Urinary bladder (tissue), 4 donors: ENCODE results near the gene ACSS2. TPM values are rescaled to one million over a fixed set of nuclear protein-coding genes. Genes with fewer than 3 reads are reported as not detected.
A peak's percentile ranks its signal among the peaks of the same experiment; 100 is the strongest.

ENCODE experiments used
- DNase-seq: peaks from one replicate; pipeline ENCODE4 v3.0.0-alpha.2; 2015; ENCODE audit errors: extremely low spot score
- H3K27ac ChIP-seq: one replicate; pipeline ENCODE4 v1.5.1; 2013; ENCODE audit warnings: low read depth, mild to moderate bottlenecking, moderate library complexity
- H3K36me3 ChIP-seq: one replicate; pipeline ENCODE4 v1.6.1; 2013; ENCODE audit warnings: mild to moderate bottlenecking, moderate library complexity; ENCODE audit not compliant: insufficient read depth
- H3K4me1 ChIP-seq: one replicate; pipeline ENCODE4 v1.6.1; 2013; ENCODE audit warnings: mild to moderate bottlenecking, moderate library complexity; ENCODE audit not compliant: insufficient read depth
- H3K4me3 ChIP-seq: one replicate; pipeline ENCODE4 v1.5.1; 2013; ENCODE audit warnings: low read depth, low read length
- WGBS: extraction: QIAGEN DNeasy Blood & Tissue Kit; methylation state at CpG from one replicate; pipeline ENCODE4 v1.1.7; 2013; 5-methylcytosine and 5-hydroxymethylcytosine counted together
- polyA plus RNA-seq: library from polyadenylated mRNA; stranded (reverse); fragments of 200-250 nt; gene quantifications from one replicate; pipeline ENCODE4 v1.2.3, GENCODE V29; 2013
- total RNA-seq: library from RNA; depleted of rRNA; stranded (reverse); fragments of >200 nt; gene quantifications from one replicate; pipeline ENCODE4 v1.2.3, GENCODE V29; 2014
- donor health status: healthy with polysubstance abuse.
- donor health status: healthy.

ACSS2 gene
- total and polyA plus RNA-seq, 2 donors, result 21.7 to 29.5 TPM

- no peaks in the 10 kb centered on the region for H3K4me1 ChIP-seq
- no peak for DNase-seq
- H3K27ac ChIP-seq, result no peak overlapping the region
- 88% methylated on average over 7 of the region's 7 CpGs for WGBS
- no peak overlapping the region for H3K4me3 ChIP-seq
- peaks cover 2% of the 10 kb centered on the region for H3K36me3 ChIP-seq
Observed at GRCh38 chr20:34953960-34954359, 77.5 kb downstream of the ACSS2 start.

GRCh38 chr20:34954904-34955230, 78.5 kb downstream of the ACSS2 start:
- Histone ChIP-seq H3K27ac (no peak overlapping the region), H3K4me3 (peak overlapping the region; percentile 55), H3K36me3 (peaks cover 2% of the 10 kb centered on the region), H3K4me1 (no peaks in the 10 kb centered on the region)
- no peak for DNase-seq
- WGBS, result 9% methylated on average over 13 of the region's 13 CpGs

GRCh38 chr20:34955231-34956040, 79.0 kb downstream of the ACSS2 start, which contains the start of the genes GSS and MYH7B:
Gene GSS, minus strand, starts transcription at chr20:34955806. Its CDS starts 3,954 bp downstream, at chr20:34951852.
Gene MYH7B, plus strand, starts transcription at chr20:34955868. Its CDS starts 22,138 bp downstream, at chr20:34978006.
- no peaks in the 10 kb centered on the region for H3K4me1 ChIP-seq
- H3K36me3 ChIP-seq, result no peaks in the 10 kb centered on the region
- DNase-seq, result peak; percentile 89
- under 1% methylated on average over 62 of the region's 62 CpGs for WGBS
- H3K27ac ChIP-seq, result peak within 1 kb of the TSS; percentile 72
- peak within 1 kb of the TSS; percentile 55 for H3K4me3 ChIP-seq

GRCh38 chr20:34956041-34956458, 79.6 kb downstream of the ACSS2 start:
- Histone ChIP-seq H3K27ac (peak overlapping the region; percentile 72), H3K4me1 (no peaks in the 10 kb centered on the region), H3K4me3 (peak overlapping the region; percentile 55), H3K36me3 (no peaks in the 10 kb centered on the region)
- WGBS, result 10% methylated on average over 6 of the region's 6 CpGs
- DNase-seq, result no peak

GRCh38 chr20:34956751-34957472, 80.5 kb downstream of the ACSS2 start:
- WGBS, result 83% methylated on average over 21 of the region's 21 CpGs
- no peak overlapping the region for H3K27ac ChIP-seq
- H3K36me3 ChIP-seq, result no peaks in the 10 kb centered on the region
- no peak for DNase-seq
- no peaks in the 10 kb centered on the region for H3K4me1 ChIP-seq
- no peak overlapping the region for H3K4me3 ChIP-seq

GRCh38 chr20:34964486-34964885, 88.1 kb downstream of the ACSS2 start:
- WGBS, result 94% methylated on average over 5 of the region's 5 CpGs
- Histone ChIP-seq H3K4me3 (no peak overlapping the region), H3K4me1 (no peaks in the 10 kb centered on the region), H3K27ac (no peak overlapping the region), H3K36me3 (no peaks in the 10 kb centered on the region)
- no peak for DNase-seq

- DNase-seq, result no peak
- no peak overlapping the region for H3K4me3 ChIP-seq
- H3K27ac ChIP-seq, result no peak overlapping the region
- H3K4me1 ChIP-seq, result no peaks in the 10 kb centered on the region
- no peaks in the 10 kb centered on the region for H3K36me3 ChIP-seq
- 88% methylated on average over 5 of the region's 5 CpGs for WGBS
Observed at GRCh38 chr20:34965051-34965450, 88.6 kb downstream of the ACSS2 start.

- Histone ChIP-seq H3K4me1 (no peaks in the 10 kb centered on the region), H3K36me3 (no peaks in the 10 kb centered on the region), H3K27ac (no peak overlapping the region), H3K4me3 (no peak overlapping the region)
- WGBS, result 88% methylated on average over 5 of the region's 5 CpGs
- no peak for DNase-seq
Observed at GRCh38 chr20:34967421-34967820, 91.0 kb downstream of the ACSS2 start.

- WGBS, result 69% methylated on average over 7 of the region's 7 CpGs
- no peak overlapping the region for H3K27ac ChIP-seq
- no peak overlapping the region for H3K4me3 ChIP-seq
Observed at GRCh38 chr20:34968042-34968775, 91.8 kb downstream of the ACSS2 start.

GRCh38 chr20:34970193-34970840, 93.9 kb downstream of the ACSS2 start:
- no peaks in the 10 kb centered on the region for H3K4me1 ChIP-seq
- no peaks in the 10 kb centered on the region for H3K36me3 ChIP-seq
- no peak overlapping the region for H3K4me3 ChIP-seq
- no peak overlapping the region for H3K27ac ChIP-seq
- DNase-seq, result no peak
- 93% methylated on average over 7 of the region's 7 CpGs for WGBS

More at GRCh38 chr20:34968042-34968775, 91.8 kb downstream of the ACSS2 start:
- no peak for DNase-seq
- Histone ChIP-seq H3K4me1 (no peaks in the 10 kb centered on the region), H3K36me3 (no peaks in the 10 kb centered on the region)

GRCh38 chr20:34970846-34971560, 94.6 kb downstream of the ACSS2 start:
- Histone ChIP-seq H3K4me1 (no peaks in the 10 kb centered on the region), H3K4me3 (no peak overlapping the region), H3K36me3 (no peaks in the 10 kb centered on the region), H3K27ac (no peak overlapping the region)
- DNase-seq, result no peak
- WGBS, result 91% methylated on average over 9 of the region's 9 CpGs

- H3K27ac ChIP-seq, result no peak overlapping the region
- WGBS, result 73% methylated on average over 10 of the region's 10 CpGs
- H3K4me1 ChIP-seq, result no peaks in the 10 kb centered on the region
- H3K4me3 ChIP-seq, result no peak overlapping the region
- no peak for DNase-seq
- no peaks in the 10 kb centered on the region for H3K36me3 ChIP-seq
Observed at GRCh38 chr20:34971561-34972235, 95.3 kb downstream of the ACSS2 start.
